Measurements from ENCODE around the gene CREBRF.

DNA sequence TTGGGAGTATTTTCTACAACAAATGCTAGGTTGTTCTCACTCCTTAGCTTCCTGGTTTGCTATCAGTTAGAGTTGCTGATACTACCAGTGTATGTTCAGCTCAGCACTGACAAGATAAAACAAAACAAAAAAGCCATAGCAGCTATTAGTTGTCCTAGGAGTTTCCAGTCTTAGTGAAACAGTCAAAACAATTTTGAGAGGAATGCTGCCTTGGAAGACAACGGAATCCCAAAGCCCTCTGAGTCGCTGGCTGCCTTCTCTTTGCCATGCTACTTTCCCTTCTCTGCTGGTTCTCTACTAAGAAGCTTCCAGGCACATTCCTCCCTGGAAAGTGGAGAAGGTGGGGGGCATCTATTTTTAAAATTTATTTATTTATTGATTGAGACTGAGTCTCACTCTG, 5.4 kb upstream of the CREBRF start:
- TF ChIP-seq, protein P1, sequence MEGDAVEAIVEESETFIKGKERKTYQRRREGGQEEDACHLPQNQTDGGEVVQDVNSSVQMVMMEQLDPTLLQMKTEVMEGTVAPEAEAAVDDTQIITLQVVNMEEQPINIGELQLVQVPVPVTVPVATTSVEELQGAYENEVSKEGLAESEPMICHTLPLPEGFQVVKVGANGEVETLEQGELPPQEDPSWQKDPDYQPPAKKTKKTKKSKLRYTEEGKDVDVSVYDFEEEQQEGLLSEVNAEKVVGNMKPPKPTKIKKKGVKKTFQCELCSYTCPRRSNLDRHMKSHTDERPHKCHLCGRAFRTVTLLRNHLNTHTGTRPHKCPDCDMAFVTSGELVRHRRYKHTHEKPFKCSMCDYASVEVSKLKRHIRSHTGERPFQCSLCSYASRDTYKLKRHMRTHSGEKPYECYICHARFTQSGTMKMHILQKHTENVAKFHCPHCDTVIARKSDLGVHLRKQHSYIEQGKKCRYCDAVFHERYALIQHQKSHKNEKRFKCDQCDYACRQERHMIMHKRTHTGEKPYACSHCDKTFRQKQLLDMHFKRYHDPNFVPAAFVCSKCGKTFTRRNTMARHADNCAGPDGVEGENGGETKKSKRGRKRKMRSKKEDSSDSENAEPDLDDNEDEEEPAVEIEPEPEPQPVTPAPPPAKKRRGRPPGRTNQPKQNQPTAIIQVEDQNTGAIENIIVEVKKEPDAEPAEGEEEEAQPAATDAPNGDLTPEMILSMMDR (IDR thresholded peaks at IDR 0.05): no peak
- no peak for TF ChIP-seq POLR2AphosphoS5 (IDR thresholded peaks at IDR 0.05)
- TF ChIP-seq POLR2A (IDR thresholded peaks at IDR 0.05): no peak

All from breast epithelium (tissue), 3 donors.